Keratinocyte (primary cell): ENCODE data around the gene AFF4. TPM values are rescaled to one million over a fixed set of nuclear protein-coding genes. Genes with fewer than 3 reads are reported as not detected.

Experiments used
- DNase-seq: peaks from one replicate; pipeline ENCODE4 v3.0.0-alpha.2; 2011; ENCODE audit warnings: low read depth, missing footprints, low spot score
- FAIRE-seq: peaks from 2 replicates; lab custom pipeline; 2011; peaks lifted over from hg19 to GRCh38; lab: Jason Lieb, UNC
- H2AFZ ChIP-seq: 2 replicates; pipeline ENCODE4 v1.6.0; 2012; ENCODE audit warnings: low read length, control low read depth, inconsistent platforms; ENCODE audit not compliant: control insufficient read depth
- H3K27ac ChIP-seq: 2 replicates; pipeline ENCODE4 v1.5.1; 2011; ENCODE audit warnings: low read length; ENCODE audit not compliant: control insufficient read depth, insufficient read depth
- H3K27me3 ChIP-seq: 3 replicates; pipeline ENCODE4 v1.6.0; 2011; ENCODE audit warnings: low read length; ENCODE audit not compliant: control insufficient read depth, insufficient read depth; ENCODE audit errors: extremely low read depth
- H3K36me3 ChIP-seq, 2 experiments: 2 replicates in 1 of 2; 3 replicates in 1 of 2; pipeline ENCODE4 v1.5.1; 2011; ENCODE audit warnings: low read length in 2 of 2, mild to moderate bottlenecking in 1 of 2; ENCODE audit not compliant: control insufficient read depth in 2 of 2, insufficient read depth in 2 of 2; ENCODE audit errors: extremely low read depth in 1 of 2
- H3K4me1 ChIP-seq: 3 replicates; pipeline ENCODE4 v1.5.1; 2011; ENCODE audit warnings: low read length; ENCODE audit not compliant: control insufficient read depth, insufficient read depth; ENCODE audit errors: extremely low read depth
- H3K4me2 ChIP-seq: 3 replicates; pipeline ENCODE4 v1.6.0; 2011; ENCODE audit warnings: low read depth, low read length; ENCODE audit not compliant: control insufficient read depth, insufficient read depth; ENCODE audit errors: extremely low read depth
- H3K4me3 ChIP-seq, 3 experiments: fragments of 200-600 bp in 1 of 3; sonication (generic) in 1 of 3; 2 replicates in 2 of 3; 3 replicates in 1 of 3; pipeline ENCODE4 v1.5.1; 2011 to 2016; ENCODE audit warnings: low read length in 3 of 3, mild to moderate bottlenecking in 3 of 3, control low read depth in 2 of 3, inconsistent platforms in 1 of 3, low read depth in 1 of 3, mixed read lengths in 1 of 3, mixed run types in 1 of 3, moderate library complexity in 1 of 3; ENCODE audit not compliant: control insufficient read depth in 2 of 3, insufficient read depth in 2 of 3; ENCODE audit errors: extremely low read depth in 1 of 3
- H3K79me2 ChIP-seq: 2 replicates; pipeline ENCODE4 v1.6.0; 2012; ENCODE audit warnings: low read length; ENCODE audit not compliant: control insufficient read depth, insufficient read depth
- H3K9ac ChIP-seq: 3 replicates; pipeline ENCODE4 v1.6.0; 2011; ENCODE audit warnings: low read length; ENCODE audit not compliant: control insufficient read depth, insufficient read depth; ENCODE audit errors: extremely low read depth
- H3K9me1 ChIP-seq: 3 replicates; pipeline ENCODE4 v1.6.0; 2011; ENCODE audit warnings: low read length; ENCODE audit not compliant: control insufficient read depth, insufficient read depth; ENCODE audit errors: extremely low read depth
- H3K9me3 ChIP-seq: 2 replicates; pipeline ENCODE4 v1.5.1; 2012; ENCODE audit warnings: low read depth, low read length; ENCODE audit not compliant: control insufficient read depth
- H4K20me1 ChIP-seq: 3 replicates; pipeline ENCODE4 v1.6.0; 2011; ENCODE audit warnings: low read length; ENCODE audit not compliant: control insufficient read depth, insufficient read depth; ENCODE audit errors: extremely low read depth
- EZH2 ChIP-seq: IDR thresholded peaks from one replicate; pipeline ENCODE4 v1.6.1; 2012; ENCODE audit warnings: inconsistent platforms, mild to moderate bottlenecking, low read length, moderate library complexity
- dilution Hi-C: fragments of 300-500 bp; cut with MboI; formaldehyde crosslinking; loops from one replicate; pipeline ENCODE4 v1.7.0; 2020; ENCODE audit warnings: low sequenced_read_pairs; ENCODE audit not compliant: extremely low pct_ligation_motif_present
- polyA plus RNA-seq, 5 experiments: library from polyadenylated mRNA; depleted of rRNA in 3 of 5; stranded (reverse) in 3 of 5; stranded (forward) in 1 of 5; unstranded in 1 of 5; fragments of >200 nt; gene quantifications; 1 replicate in 1 of 5; 2 replicates in 3 of 5; 3 replicates in 1 of 5; pipeline versions ENCODE4 v1.2.1 to v1.2.3, GENCODE V29; 2011 to 2012; ENCODE audit warnings: missing spikeins in 2 of 5, low read depth in 1 of 5, low replicate concordance in 1 of 5
- TF ChIP-seq, protein P1 (sequence below), 3 experiments: IDR thresholded peaks in 1 of 3; conservative IDR thresholded peaks in 1 of 3; optimal IDR thresholded peaks in 1 of 3; 2 replicates in 2 of 3; 3 replicates in 1 of 3; pipeline versions ENCODE3 to v1.5.1; 2011; ENCODE audit warnings: low read length in 3 of 3, mild to moderate bottlenecking in 3 of 3, moderate library complexity in 2 of 3, control low read depth in 1 of 3, inconsistent platforms in 1 of 3; ENCODE audit not compliant: insufficient read depth in 2 of 3; ENCODE audit errors: extremely low read depth in 1 of 3

AFF4 gene
- polyA plus RNA-seq, 1 donor (not counting 4 experiments of a cell fraction or from before 2014, with no cell fraction given): 51.3 TPM

DNA sequence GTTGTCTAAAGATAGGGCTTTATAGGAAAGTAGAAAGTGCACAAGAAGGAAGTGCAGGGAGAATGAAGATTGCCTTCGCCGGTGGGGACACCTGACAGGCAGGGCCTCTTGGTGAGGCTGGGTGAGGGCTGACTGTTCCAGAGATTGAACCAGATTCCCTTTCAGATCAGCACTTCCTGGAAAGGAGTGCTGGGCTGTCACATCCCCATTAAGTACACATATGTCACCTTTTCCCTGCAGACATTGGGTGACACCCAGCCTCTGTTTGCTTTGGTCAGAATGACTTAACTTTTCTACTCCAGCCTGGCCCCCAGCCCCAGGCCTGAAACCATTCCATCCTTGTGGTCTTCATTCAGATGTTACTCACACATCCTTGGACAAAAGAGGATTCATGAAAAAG, 125.6 kb downstream of the AFF4 start:
- FAIRE-seq (no peak), DNase-seq (no peak)
- Histone ChIP-seq H2AFZ (no peak overlapping the region), H3K4me1 (peaks cover 12% of the 10 kb centered on the region), H3K27ac (no peak overlapping the region), H4K20me1 (no peaks in the 10 kb centered on the region), H3K79me2 (no peaks in the 10 kb centered on the region), H3K9me3 (no peaks in the 10 kb centered on the region), H3K4me2 (no peak overlapping the region), H3K27me3 (no peaks in the 10 kb centered on the region), H3K9me1 (no peaks in the 10 kb centered on the region), H3K36me3 (no peaks in the 10 kb centered on the region), H3K4me3 (no peak overlapping the region), H3K9ac (no peak overlapping the region)
- dilution Hi-C loops: no loop called here
- no peak for TF ChIP-seq EZH2
- TF ChIP-seq, protein P1, sequence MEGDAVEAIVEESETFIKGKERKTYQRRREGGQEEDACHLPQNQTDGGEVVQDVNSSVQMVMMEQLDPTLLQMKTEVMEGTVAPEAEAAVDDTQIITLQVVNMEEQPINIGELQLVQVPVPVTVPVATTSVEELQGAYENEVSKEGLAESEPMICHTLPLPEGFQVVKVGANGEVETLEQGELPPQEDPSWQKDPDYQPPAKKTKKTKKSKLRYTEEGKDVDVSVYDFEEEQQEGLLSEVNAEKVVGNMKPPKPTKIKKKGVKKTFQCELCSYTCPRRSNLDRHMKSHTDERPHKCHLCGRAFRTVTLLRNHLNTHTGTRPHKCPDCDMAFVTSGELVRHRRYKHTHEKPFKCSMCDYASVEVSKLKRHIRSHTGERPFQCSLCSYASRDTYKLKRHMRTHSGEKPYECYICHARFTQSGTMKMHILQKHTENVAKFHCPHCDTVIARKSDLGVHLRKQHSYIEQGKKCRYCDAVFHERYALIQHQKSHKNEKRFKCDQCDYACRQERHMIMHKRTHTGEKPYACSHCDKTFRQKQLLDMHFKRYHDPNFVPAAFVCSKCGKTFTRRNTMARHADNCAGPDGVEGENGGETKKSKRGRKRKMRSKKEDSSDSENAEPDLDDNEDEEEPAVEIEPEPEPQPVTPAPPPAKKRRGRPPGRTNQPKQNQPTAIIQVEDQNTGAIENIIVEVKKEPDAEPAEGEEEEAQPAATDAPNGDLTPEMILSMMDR (optimal IDR thresholded peaks at IDR 0.05 in 1 of 3, IDR thresholded peaks at IDR 0.05 in 1 of 3, conservative IDR thresholded peaks at IDR 0.05 in 1 of 3; ENCODE audit: extremely low read depth in 1 of 3, insufficient read depth in 2 of 3, low read length in 3 of 3): no peak

DNA sequence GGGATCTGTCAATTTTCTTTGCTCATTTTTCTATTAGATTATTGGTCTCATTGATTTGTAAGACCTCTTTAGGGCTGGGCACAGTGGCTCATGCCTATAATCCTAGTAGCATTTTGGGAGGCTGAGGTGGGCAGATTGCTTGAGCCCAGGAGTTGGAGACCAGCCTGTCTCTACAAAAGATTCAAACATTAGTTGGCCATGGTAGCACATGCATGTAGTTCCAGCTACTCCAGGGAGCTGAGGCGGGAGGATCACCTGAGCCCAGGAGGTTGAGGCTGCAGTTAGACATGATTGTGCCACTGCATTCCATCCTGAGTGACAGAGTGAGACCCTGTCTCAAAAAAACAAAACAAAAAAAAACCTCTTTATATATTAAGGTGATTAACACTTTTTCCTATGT, 126.6 kb downstream of the AFF4 start:
- no peak overlapping the region for H3K9ac ChIP-seq
- no peaks in the 10 kb centered on the region for H3K27me3 ChIP-seq
- H3K9me1 ChIP-seq: no peaks in the 10 kb centered on the region
- FAIRE-seq: no peak
- no peak overlapping the region for H2AFZ ChIP-seq
- dilution Hi-C loops: no loop called here
- no peaks in the 10 kb centered on the region for H3K36me3 ChIP-seq
- no peaks in the 10 kb centered on the region for H3K9me3 ChIP-seq
- no peak overlapping the region for H3K4me2 ChIP-seq
- TF ChIP-seq, protein P1 (optimal IDR thresholded peaks at IDR 0.05 in 1 of 3, IDR thresholded peaks at IDR 0.05 in 1 of 3, conservative IDR thresholded peaks at IDR 0.05 in 1 of 3; ENCODE audit: extremely low read depth in 1 of 3, insufficient read depth in 2 of 3, low read length in 3 of 3): no peak
- TF ChIP-seq EZH2: no peak
- H4K20me1 ChIP-seq: no peaks in the 10 kb centered on the region
- no peak for DNase-seq
- H3K79me2 ChIP-seq: no peaks in the 10 kb centered on the region
- peaks cover 12% of the 10 kb centered on the region for H3K4me1 ChIP-seq
- no peak overlapping the region for H3K27ac ChIP-seq
- H3K4me3 ChIP-seq: no peak overlapping the region
